Measurements from ENCODE around the gene NKD2. TPM values are rescaled to one million over a fixed set of nuclear protein-coding genes. Genes with fewer than 3 reads are reported as not detected.

NKD2 gene
- total RNA-seq, 5 donors from 2014 or later (not counting 1 experiment from before 2014, with no cell fraction given): 0.18 to 0.23 TPM; not detected in 3

DNA sequence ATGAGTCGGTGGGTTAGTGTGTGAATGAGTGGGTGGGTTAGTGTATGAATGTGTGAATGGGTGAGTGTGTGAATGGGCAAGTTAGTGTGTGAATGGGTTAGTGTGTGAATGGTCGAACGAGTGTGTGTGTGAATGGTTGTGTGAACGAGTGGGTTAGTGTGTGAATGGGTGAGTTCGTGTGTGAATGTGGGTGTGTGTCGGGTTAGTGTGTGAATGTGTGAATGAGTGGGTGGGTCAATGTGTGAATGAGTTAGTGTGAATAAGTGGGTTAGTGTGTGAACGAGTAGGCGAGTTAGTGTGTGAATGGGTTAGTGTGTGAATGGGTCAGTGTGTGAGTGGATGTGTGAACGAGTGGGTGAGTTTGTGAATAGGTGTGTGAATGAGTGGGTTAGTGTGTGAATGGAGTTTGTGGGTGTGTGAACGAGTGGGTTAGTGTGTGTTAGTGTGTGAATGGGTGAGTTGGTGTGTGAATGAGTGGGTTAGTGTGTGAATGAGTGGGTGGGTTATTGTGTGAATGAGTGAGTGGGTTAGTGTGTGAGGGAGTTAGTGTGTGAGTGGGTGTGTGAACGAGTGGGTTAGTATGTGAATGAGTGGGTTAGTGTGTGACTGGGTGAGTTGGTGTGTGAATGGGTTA lies 38.8 kb downstream of the NKD2 start:
- ATAC-seq (replicated peaks in 1 of 4): no peak
- Mint-ChIP-seq H3K27me3 (no peaks in the 10 kb centered on the region), H3K36me3 (peaks cover 6% of the 10 kb centered on the region), H3K9me3 (peaks cover 0 to 55% (median 5%) of the 10 kb centered on the region in 3 donors), H3K4me3 (no peak overlapping the region), H3K4me1 (peaks cover 0 to 6% (median 0%) of the 10 kb centered on the region in 3 donors), H3K27ac (no peak overlapping the region)
- no peak overlapping the region for H3K4me3 ChIP-seq (ENCODE audit: control insufficient read depth in 1 of 2, extremely low read depth in 1 of 2, low read length in 1 of 2)
- POLR2A ChIA-PET: no interaction called here
- no peaks in the 10 kb centered on the region for H3K27me3 ChIP-seq (replicated peaks in 1 of 2; ENCODE audit: control insufficient read depth in 2 of 2, extremely low read depth in 1 of 2, insufficient read depth in 2 of 2, low read length in 1 of 2)
- H3K36me3 ChIP-seq (ENCODE audit: control insufficient read depth in 2 of 2, extremely low read depth in 1 of 2, insufficient read depth in 1 of 2, low read length in 1 of 2): peaks cover 2 to 10% of the 10 kb centered on the region in 2 donors
- H3K4me1 ChIP-seq (ENCODE audit: control insufficient read depth in 1 of 2, extremely low read depth in 1 of 2, insufficient read depth in 2 of 2, low read length in 2 of 2): no peaks in the 10 kb centered on the region
- CTCF ChIA-PET: no interaction called here
- WGBS (ENCODE audit: insufficient coverage): 85% methylated on average over 11 of the region's 11 CpGs
- no peak overlapping the region for H3K27ac ChIP-seq (ENCODE audit: low read length)
- DNase-seq: no peak
- no peaks in the 10 kb centered on the region for H3K9me3 ChIP-seq

DNA sequence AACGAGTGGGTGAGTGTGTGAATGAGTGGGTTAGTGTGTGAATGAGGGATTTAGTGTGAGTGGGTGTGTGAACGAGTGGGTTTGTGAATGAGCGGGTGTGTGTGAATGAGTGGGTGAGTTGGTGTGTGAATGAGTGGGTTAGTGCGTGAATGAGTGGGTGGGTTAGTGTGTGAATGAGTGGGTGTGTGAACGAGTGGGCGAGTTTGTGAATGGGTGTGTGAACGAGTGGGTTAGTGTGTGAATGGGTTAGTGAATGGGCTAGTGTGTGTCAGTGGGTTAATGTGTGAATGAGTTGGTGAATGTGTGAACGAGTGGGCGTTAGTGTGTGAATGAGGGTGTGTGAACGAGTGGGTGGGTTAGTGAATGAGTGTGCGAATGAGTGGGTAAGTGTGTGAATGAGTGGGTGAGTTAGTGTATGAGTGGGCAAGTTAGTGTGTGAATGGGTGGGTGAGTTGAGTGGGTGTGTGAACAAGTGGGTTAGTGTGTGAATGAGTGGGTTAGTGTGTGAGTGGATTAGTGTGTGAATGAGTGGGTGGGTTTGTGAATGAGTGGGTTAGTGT lies 39.6 kb downstream of the NKD2 start:
- H3K4me3 Mint-ChIP-seq: no peak overlapping the region

DNA sequence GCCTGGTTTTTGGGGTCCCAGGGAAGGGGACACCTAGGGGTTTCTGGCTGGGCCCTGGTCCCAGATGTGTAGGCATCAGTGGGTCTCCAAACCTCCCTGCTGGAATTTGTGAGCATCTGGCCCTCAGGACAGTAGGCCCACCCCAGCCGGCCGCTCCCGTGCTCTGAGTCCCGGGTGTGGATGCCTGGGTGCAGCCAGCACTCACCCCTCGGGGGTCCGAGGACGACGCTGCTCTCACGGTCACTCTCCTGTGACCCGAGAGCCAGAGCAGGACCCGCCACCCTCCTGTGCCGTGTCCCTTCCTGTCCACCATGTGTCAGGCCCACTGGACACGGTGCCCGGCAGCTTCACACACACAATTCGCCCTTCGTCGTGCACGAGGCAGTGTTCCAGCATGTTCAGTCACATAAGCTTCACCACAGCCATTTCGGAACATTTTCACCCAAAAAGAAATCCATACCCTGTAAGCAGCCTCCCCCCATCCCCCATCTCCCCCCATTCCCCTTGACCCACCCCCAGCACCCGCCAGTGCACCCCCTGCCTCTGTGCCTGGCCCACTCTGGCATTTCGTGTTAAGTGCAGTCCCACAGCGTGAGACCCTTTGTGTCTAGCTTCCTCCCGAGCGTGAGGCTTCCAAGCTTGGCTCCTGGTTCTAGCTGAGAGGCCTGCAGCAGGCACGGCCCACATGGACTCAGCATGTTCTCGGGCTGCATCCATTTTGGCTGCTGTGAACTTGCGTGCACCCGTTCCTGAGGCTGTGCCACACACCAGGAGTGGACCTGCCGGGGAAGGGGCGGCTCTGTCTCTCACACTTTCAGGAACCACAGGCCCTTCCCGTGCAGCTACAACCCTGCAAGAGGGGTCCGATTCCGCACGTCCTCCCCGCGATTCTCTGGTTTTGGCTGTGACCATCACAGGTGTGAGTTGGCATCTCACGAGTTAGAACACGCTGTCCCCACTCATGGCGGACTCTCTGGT lies 40.5 kb downstream of the NKD2 start:
- no peak overlapping the region for H3K27ac Mint-ChIP-seq
- H3K27me3 Mint-ChIP-seq: no peaks in the 10 kb centered on the region
- ChIA-PET POLR2A (interaction anchor here in 1 of 2 donors (0.6 kb wide), 1 partner anchor 265 kb away, joined by 3 read pairs; no protein-coding TSS in a partner anchor), CTCF (no interaction called here)
- Histone ChIP-seq H3K4me1 (ENCODE audit: control insufficient read depth in 1 of 2, extremely low read depth in 1 of 2, insufficient read depth in 2 of 2, low read length in 2 of 2) (no peaks in the 10 kb centered on the region), H3K4me3 (ENCODE audit: control insufficient read depth in 1 of 2, extremely low read depth in 1 of 2, low read length in 1 of 2) (no peak overlapping the region), H3K27ac (ENCODE audit: low read length) (no peak overlapping the region), H3K9me3 (no peaks in the 10 kb centered on the region), H3K36me3 (ENCODE audit: control insufficient read depth in 2 of 2, extremely low read depth in 1 of 2, insufficient read depth in 1 of 2, low read length in 1 of 2) (peaks cover 2 to 19% of the 10 kb centered on the region in 2 donors), H3K27me3 (replicated peaks in 1 of 2; ENCODE audit: control insufficient read depth in 2 of 2, extremely low read depth in 1 of 2, insufficient read depth in 2 of 2, low read length in 1 of 2) (no peaks in the 10 kb centered on the region)
- peaks cover 6% of the 10 kb centered on the region for H3K36me3 Mint-ChIP-seq
- DNase-seq (no peak), ATAC-seq (replicated peaks in 1 of 4) (no peak)
- no peak overlapping the region for H3K4me3 Mint-ChIP-seq
- peaks cover 0 to 6% (median 0%) of the 10 kb centered on the region in 3 donors for H3K4me1 Mint-ChIP-seq
- 94% methylated on average over 32 of the region's 39 CpGs for WGBS (ENCODE audit: insufficient coverage)
- H3K9me3 Mint-ChIP-seq: peaks cover 0 to 38% (median 3%) of the 10 kb centered on the region in 3 donors

More for the DNA sequence above, 39.6 kb downstream of the NKD2 start:
- ChIA-PET POLR2A (no interaction called here), CTCF (no interaction called here)
- WGBS (ENCODE audit: insufficient coverage): 78% methylated on average over 11 of the region's 11 CpGs
- H3K36me3 ChIP-seq (ENCODE audit: control insufficient read depth in 2 of 2, extremely low read depth in 1 of 2, insufficient read depth in 1 of 2, low read length in 1 of 2): peaks cover 2 to 10% of the 10 kb centered on the region in 2 donors
- Mint-ChIP-seq H3K9me3 (peaks cover 0 to 47% (median 5%) of the 10 kb centered on the region in 3 donors), H3K36me3 (peaks cover 6% of the 10 kb centered on the region), H3K27ac (no peak overlapping the region), H3K4me1 (peaks cover 0 to 6% (median 0%) of the 10 kb centered on the region in 3 donors), H3K27me3 (no peaks in the 10 kb centered on the region)
- DNase-seq: no peak
- H3K9me3 ChIP-seq: no peaks in the 10 kb centered on the region
- H3K4me1 ChIP-seq (ENCODE audit: control insufficient read depth in 1 of 2, extremely low read depth in 1 of 2, insufficient read depth in 2 of 2, low read length in 2 of 2): no peaks in the 10 kb centered on the region
- no peak overlapping the region for H3K27ac ChIP-seq (ENCODE audit: low read length)
- H3K4me3 ChIP-seq (ENCODE audit: control insufficient read depth in 1 of 2, extremely low read depth in 1 of 2, low read length in 1 of 2): no peak overlapping the region
- H3K27me3 ChIP-seq (replicated peaks in 1 of 2; ENCODE audit: control insufficient read depth in 2 of 2, extremely low read depth in 1 of 2, insufficient read depth in 2 of 2, low read length in 1 of 2): no peaks in the 10 kb centered on the region
- no peak for ATAC-seq (replicated peaks in 1 of 4)

DNA sequence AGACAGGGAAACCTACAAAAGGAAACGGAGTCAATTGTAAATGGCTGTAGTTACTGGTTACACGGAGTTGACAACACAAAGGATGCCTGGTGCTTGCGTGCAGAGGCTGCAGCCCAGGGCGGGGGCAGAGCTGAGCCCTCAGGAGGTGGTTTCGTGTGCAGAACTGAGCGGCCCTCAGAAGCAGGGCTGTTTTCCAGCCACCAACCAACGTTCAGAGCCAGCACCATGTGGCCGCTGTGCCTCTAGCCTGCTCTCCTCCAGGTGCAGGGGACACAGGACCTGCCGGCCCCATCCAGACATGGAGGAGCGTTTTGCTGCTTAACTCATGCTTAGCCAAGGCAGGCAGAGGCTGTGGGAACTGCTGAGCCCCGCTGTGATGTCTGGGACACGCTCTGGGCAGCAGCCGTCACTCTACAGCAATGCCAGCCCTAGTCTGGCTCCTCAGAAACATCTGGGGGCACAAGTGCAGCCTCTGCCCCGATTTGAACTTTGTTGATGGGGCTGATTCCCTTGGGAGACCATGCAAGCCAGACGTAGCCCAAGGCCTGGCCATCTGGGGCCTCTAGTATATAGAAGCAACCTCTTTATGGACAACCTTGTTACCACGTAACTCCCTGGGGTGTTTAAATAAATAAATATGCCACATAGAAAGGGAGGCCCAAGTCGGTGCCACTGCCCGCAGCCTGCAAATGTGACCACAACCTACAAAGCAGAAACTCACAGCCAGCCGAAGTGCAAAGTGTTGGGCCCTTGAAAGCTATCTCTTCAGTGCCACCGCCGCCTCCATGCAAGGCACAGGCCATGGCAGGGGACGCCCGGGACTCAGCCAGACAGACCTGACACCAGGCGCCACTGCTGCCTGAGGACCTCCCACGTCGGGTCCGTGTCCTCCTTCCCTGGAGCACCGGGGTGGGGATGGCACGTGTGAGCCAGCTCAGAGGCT lies 42.1 kb downstream of the NKD2 start:
- Histone ChIP-seq H3K4me3 (ENCODE audit: control insufficient read depth in 1 of 2, extremely low read depth in 1 of 2, low read length in 1 of 2) (no peak overlapping the region), H3K27me3 (replicated peaks in 1 of 2; ENCODE audit: control insufficient read depth in 2 of 2, extremely low read depth in 1 of 2, insufficient read depth in 2 of 2, low read length in 1 of 2) (no peaks in the 10 kb centered on the region), H3K36me3 (ENCODE audit: control insufficient read depth in 2 of 2, extremely low read depth in 1 of 2, insufficient read depth in 1 of 2, low read length in 1 of 2) (peaks cover 2 to 23% of the 10 kb centered on the region in 2 donors), H3K4me1 (ENCODE audit: control insufficient read depth in 1 of 2, extremely low read depth in 1 of 2, insufficient read depth in 2 of 2, low read length in 2 of 2) (no peaks in the 10 kb centered on the region), H3K27ac (ENCODE audit: low read length) (no peak overlapping the region), H3K9me3 (no peaks in the 10 kb centered on the region)
- H3K36me3 Mint-ChIP-seq: peaks cover 12% of the 10 kb centered on the region
- CTCF ChIA-PET: no interaction called here
- POLR2A ChIA-PET: no interaction called here
- no peak overlapping the region for H3K4me3 Mint-ChIP-seq
- WGBS (ENCODE audit: insufficient coverage): 89% methylated on average over 24 of the region's 29 CpGs
- no peak overlapping the region for H3K27ac Mint-ChIP-seq
- no peak for DNase-seq
- H3K4me1 Mint-ChIP-seq: peaks cover 0 to 6% (median 0%) of the 10 kb centered on the region in 3 donors
- ATAC-seq (replicated peaks in 1 of 4): no peak
- H3K9me3 Mint-ChIP-seq: peaks cover 0 to 23% (median 0%) of the 10 kb centered on the region in 3 donors
- no peaks in the 10 kb centered on the region for H3K27me3 Mint-ChIP-seq

DNA sequence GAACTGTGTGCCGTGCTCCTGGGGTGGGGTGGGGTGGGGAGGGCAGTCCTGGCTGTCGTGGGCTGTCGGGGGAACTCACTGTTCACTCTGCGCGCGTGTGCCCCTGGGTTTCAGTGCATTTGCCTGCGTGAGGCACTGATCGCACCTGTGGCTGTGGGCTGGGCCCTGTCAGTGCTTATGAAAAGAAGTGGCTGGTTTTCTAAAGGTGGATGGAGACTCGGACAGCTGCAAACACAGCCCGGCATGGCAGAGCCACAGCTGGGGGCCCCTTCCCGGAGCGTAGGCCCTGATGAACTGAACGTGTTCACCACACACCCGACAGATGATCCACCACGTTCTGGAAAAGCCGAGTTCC lies 42.7 kb downstream of the NKD2 start:
- Mint-ChIP-seq H3K27ac (no peak overlapping the region), H3K27me3 (no peaks in the 10 kb centered on the region), H3K36me3 (peaks cover 12% of the 10 kb centered on the region), H3K4me3 (no peak overlapping the region), H3K9me3 (peaks cover 0 to 16% (median 0%) of the 10 kb centered on the region in 3 donors), H3K4me1 (peaks cover 0 to 6% (median 0%) of the 10 kb centered on the region in 3 donors)
- H3K27ac ChIP-seq (ENCODE audit: low read length): no peak overlapping the region
- WGBS (ENCODE audit: insufficient coverage): 94% methylated on average over 15 of the region's 16 CpGs
- no peaks in the 10 kb centered on the region for H3K27me3 ChIP-seq (replicated peaks in 1 of 2; ENCODE audit: control insufficient read depth in 2 of 2, extremely low read depth in 1 of 2, insufficient read depth in 2 of 2, low read length in 1 of 2)
- ChIA-PET CTCF (no interaction called here), POLR2A (no interaction called here)
- no peak for DNase-seq
- no peak for ATAC-seq (replicated peaks in 1 of 4)
- peaks cover 2 to 27% of the 10 kb centered on the region in 2 donors for H3K36me3 ChIP-seq (ENCODE audit: control insufficient read depth in 2 of 2, extremely low read depth in 1 of 2, insufficient read depth in 1 of 2, low read length in 1 of 2)
- H3K4me3 ChIP-seq (ENCODE audit: control insufficient read depth in 1 of 2, extremely low read depth in 1 of 2, low read length in 1 of 2): no peak overlapping the region
- H3K9me3 ChIP-seq: no peaks in the 10 kb centered on the region
- no peaks in the 10 kb centered on the region for H3K4me1 ChIP-seq (ENCODE audit: control insufficient read depth in 1 of 2, extremely low read depth in 1 of 2, insufficient read depth in 2 of 2, low read length in 2 of 2)

DNA sequence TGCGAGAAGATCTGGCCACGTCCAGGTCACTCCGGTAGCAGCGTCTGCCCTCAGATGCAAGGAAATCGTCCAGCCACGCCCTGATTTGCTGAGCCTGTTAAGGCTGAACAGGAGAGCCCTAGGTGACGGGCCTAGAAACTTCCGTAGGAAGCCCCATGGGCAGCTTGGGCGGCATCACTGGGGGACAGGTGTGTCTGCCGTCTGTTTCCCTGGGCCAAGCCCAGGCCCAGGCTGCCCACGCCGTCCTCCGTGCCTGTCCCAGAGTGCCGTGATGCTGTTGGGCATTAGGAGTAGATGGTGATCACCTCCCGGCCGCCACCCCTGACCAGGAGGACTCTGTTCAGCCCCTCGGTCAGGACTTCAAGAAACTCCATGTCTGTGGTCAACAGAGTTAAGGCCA lies 43.5 kb downstream of the NKD2 start:
- H3K4me1 ChIP-seq (ENCODE audit: control insufficient read depth in 1 of 2, extremely low read depth in 1 of 2, insufficient read depth in 2 of 2, low read length in 2 of 2): no peaks in the 10 kb centered on the region
- no peaks in the 10 kb centered on the region for H3K27me3 ChIP-seq (replicated peaks in 1 of 2; ENCODE audit: control insufficient read depth in 2 of 2, extremely low read depth in 1 of 2, insufficient read depth in 2 of 2, low read length in 1 of 2)
- ChIA-PET POLR2A (no interaction called here), CTCF (no interaction called here)
- no peak overlapping the region for H3K4me3 ChIP-seq (ENCODE audit: control insufficient read depth in 1 of 2, extremely low read depth in 1 of 2, low read length in 1 of 2)
- H3K36me3 ChIP-seq (ENCODE audit: control insufficient read depth in 2 of 2, extremely low read depth in 1 of 2, insufficient read depth in 1 of 2, low read length in 1 of 2): peaks cover 2 to 34% of the 10 kb centered on the region in 2 donors
- peaks cover 0 to 9% (median 0%) of the 10 kb centered on the region in 3 donors for H3K9me3 Mint-ChIP-seq
- peaks cover 12% of the 10 kb centered on the region for H3K36me3 Mint-ChIP-seq
- ATAC-seq (replicated peaks in 1 of 4): no peak
- no peaks in the 10 kb centered on the region for H3K27me3 Mint-ChIP-seq
- no peak for DNase-seq
- WGBS (ENCODE audit: insufficient coverage): 88% methylated on average over 17 of the region's 17 CpGs
- no peak overlapping the region for H3K4me3 Mint-ChIP-seq
- no peak overlapping the region for H3K27ac ChIP-seq (ENCODE audit: low read length)
- H3K4me1 Mint-ChIP-seq: no peaks in the 10 kb centered on the region
- no peaks in the 10 kb centered on the region for H3K9me3 ChIP-seq
- no peak overlapping the region for H3K27ac Mint-ChIP-seq

All from T-cell (primary cell).